ENCODE data around the gene ALDH4A1.

The ALDH4A1 gene

GRCh38 chr1:18936814-18937481, 34.6 kb upstream of the ALDH4A1 start:
- H3K36me3 ChIP-seq (ENCODE audit: control insufficient read depth in 1 of 2, insufficient read depth in 2 of 2, low read length in 2 of 2), result no peaks in the 10 kb centered on the region
- no CpG with 5 or more reads among the region's 11 CpGs for WGBS (ENCODE audit: extremely low coverage, insufficient coverage, insufficient read length)
- H3K4ac ChIP-seq (ENCODE audit: low read depth, low read length), result no peak overlapping the region
- no peaks in the 10 kb centered on the region for H3K27me3 ChIP-seq (ENCODE audit: insufficient read depth, low read length)
- peaks cover 4% of the 10 kb centered on the region for H3K9me3 ChIP-seq (ENCODE audit: insufficient read depth, low read depth, low read length)
- H2BK5ac ChIP-seq (ENCODE audit: low read depth, low read length, poor library complexity), result no peak overlapping the region
- H2AK5ac ChIP-seq (ENCODE audit: low read length), result no peak overlapping the region
- DNase-seq, result peak; percentile 95 to 96
- H4K12ac ChIP-seq (ENCODE audit: low read depth, low read length), result no peak overlapping the region
- peaks cover 13% of the 10 kb centered on the region for H3K79me1 ChIP-seq (ENCODE audit: low read length)
- H3K79me2 ChIP-seq (ENCODE audit: control insufficient read depth, insufficient read depth, low read length, poor library complexity), result peaks cover 6% of the 10 kb centered on the region
- no peak overlapping the region for H4K8ac ChIP-seq (ENCODE audit: low read depth, low read length)
- H3K23ac ChIP-seq (ENCODE audit: low read length), result no peak overlapping the region
- H3K27ac ChIP-seq (ENCODE audit: low read depth, low read length), result peak overlapping the region; percentile 18
- H3K9ac ChIP-seq (ENCODE audit: low read length), result no peak overlapping the region
- no peak overlapping the region for H3K4me2 ChIP-seq (ENCODE audit: low read length)
- no peak overlapping the region for H2BK120ac ChIP-seq (ENCODE audit: insufficient read depth, low read length, poor library complexity)
- H3K14ac ChIP-seq (ENCODE audit: low read length), result no peak overlapping the region
- no peak overlapping the region for H2AFZ ChIP-seq (ENCODE audit: insufficient read depth, low read length, poor library complexity)
- H2BK12ac ChIP-seq (ENCODE audit: low read length), result no peak overlapping the region
- no peak overlapping the region for H3K4me3 ChIP-seq (ENCODE audit: low read depth, low read length)
- no peak overlapping the region for H4K91ac ChIP-seq (ENCODE audit: low read depth, low read length)
- H3K4me1 ChIP-seq (ENCODE audit: control insufficient read depth in 1 of 2, insufficient read depth in 2 of 2, low read length in 2 of 2), result peaks cover 38 to 55% of the 10 kb centered on the region in 2 experiments
- H3K18ac ChIP-seq (ENCODE audit: low read length), result no peak overlapping the region

- Histone ChIP-seq H3K79me2 (ENCODE audit: control insufficient read depth, insufficient read depth, low read length, poor library complexity) (peaks cover 4% of the 10 kb centered on the region), H2AK5ac (ENCODE audit: low read length) (no peak overlapping the region), H3K4me3 (ENCODE audit: low read depth, low read length) (no peak overlapping the region), H4K12ac (ENCODE audit: low read depth, low read length) (no peak overlapping the region), H4K8ac (ENCODE audit: low read depth, low read length) (no peak overlapping the region), H3K79me1 (ENCODE audit: low read length) (peaks cover 13% of the 10 kb centered on the region), H2BK12ac (ENCODE audit: low read length) (no peak overlapping the region), H3K18ac (ENCODE audit: low read length) (no peak overlapping the region), H2AFZ (ENCODE audit: insufficient read depth, low read length, poor library complexity) (no peak overlapping the region), H2BK120ac (ENCODE audit: insufficient read depth, low read length, poor library complexity) (no peak overlapping the region), H3K4me2 (ENCODE audit: low read length) (no peak overlapping the region), H3K27ac (ENCODE audit: low read depth, low read length) (no peak overlapping the region), H3K4ac (ENCODE audit: low read depth, low read length) (no peak overlapping the region), H3K23ac (ENCODE audit: low read length) (no peak overlapping the region), H2BK5ac (ENCODE audit: low read depth, low read length, poor library complexity) (no peak overlapping the region), H3K14ac (ENCODE audit: low read length) (no peak overlapping the region), H3K4me1 (ENCODE audit: control insufficient read depth in 1 of 2, insufficient read depth in 2 of 2, low read length in 2 of 2) (peaks cover 33 to 50% of the 10 kb centered on the region in 2 experiments), H4K91ac (ENCODE audit: low read depth, low read length) (no peak overlapping the region), H3K36me3 (ENCODE audit: control insufficient read depth in 1 of 2, insufficient read depth in 2 of 2, low read length in 2 of 2) (no peaks in the 10 kb centered on the region), H3K9ac (ENCODE audit: low read length) (no peak overlapping the region), H3K9me3 (ENCODE audit: insufficient read depth, low read depth, low read length) (peaks cover 4% of the 10 kb centered on the region), H3K27me3 (ENCODE audit: insufficient read depth, low read length) (no peaks in the 10 kb centered on the region)
- peak; percentile 46 to 74 for DNase-seq
- WGBS (ENCODE audit: extremely low coverage, insufficient coverage, insufficient read length), result no CpG with 5 or more reads among the region's 3 CpGs
These were observed 34.1 kb upstream of the ALDH4A1 start for GRCh38 chr1:18936471-18936813.

GRCh38 chr1:18934205-18935000, 32.0 kb upstream of the ALDH4A1 start:
- H2AK5ac ChIP-seq (ENCODE audit: low read length), result no peak overlapping the region
- H3K36me3 ChIP-seq (ENCODE audit: control insufficient read depth in 1 of 2, insufficient read depth in 2 of 2, low read length in 2 of 2), result no peaks in the 10 kb centered on the region
- no peak overlapping the region for H4K12ac ChIP-seq (ENCODE audit: low read depth, low read length)
- no peak overlapping the region for H3K14ac ChIP-seq (ENCODE audit: low read length)
- peaks cover 4% of the 10 kb centered on the region for H3K79me2 ChIP-seq (ENCODE audit: control insufficient read depth, insufficient read depth, low read length, poor library complexity)
- H3K4me2 ChIP-seq (ENCODE audit: low read length), result no peak overlapping the region
- H3K27me3 ChIP-seq (ENCODE audit: insufficient read depth, low read length), result no peaks in the 10 kb centered on the region
- H3K27ac ChIP-seq (ENCODE audit: low read depth, low read length), result no peak overlapping the region
- no peak overlapping the region for H2BK5ac ChIP-seq (ENCODE audit: low read depth, low read length, poor library complexity)
- no peak for DNase-seq
- H3K9me3 ChIP-seq (ENCODE audit: insufficient read depth, low read depth, low read length), result peaks cover 2% of the 10 kb centered on the region
- H4K8ac ChIP-seq (ENCODE audit: low read depth, low read length), result no peak overlapping the region
- H3K4ac ChIP-seq (ENCODE audit: low read depth, low read length), result no peak overlapping the region
- no peak overlapping the region for H3K23ac ChIP-seq (ENCODE audit: low read length)
- H3K9ac ChIP-seq (ENCODE audit: low read length), result no peak overlapping the region
- no peak overlapping the region for H2BK12ac ChIP-seq (ENCODE audit: low read length)
- no CpG with 5 or more reads among the region's 14 CpGs for WGBS (ENCODE audit: extremely low coverage, insufficient coverage, insufficient read length)
- H3K4me1 ChIP-seq (ENCODE audit: control insufficient read depth in 1 of 2, insufficient read depth in 2 of 2, low read length in 2 of 2), result peaks cover 23 to 43% of the 10 kb centered on the region in 2 experiments
- H2BK120ac ChIP-seq (ENCODE audit: insufficient read depth, low read length, poor library complexity), result no peak overlapping the region
- no peak overlapping the region for H3K4me3 ChIP-seq (ENCODE audit: low read depth, low read length)
- no peak overlapping the region for H2AFZ ChIP-seq (ENCODE audit: insufficient read depth, low read length, poor library complexity)
- peaks cover 10% of the 10 kb centered on the region for H3K79me1 ChIP-seq (ENCODE audit: low read length)
- H4K91ac ChIP-seq (ENCODE audit: low read depth, low read length), result no peak overlapping the region
- H3K18ac ChIP-seq (ENCODE audit: low read length), result no peak overlapping the region

GRCh38 chr1:18932879-18933278, 30.5 kb upstream of the ALDH4A1 start:
- H2BK120ac ChIP-seq (ENCODE audit: insufficient read depth, low read length, poor library complexity), result no peak overlapping the region
- no peak overlapping the region for H3K14ac ChIP-seq (ENCODE audit: low read length)
- peaks cover 3% of the 10 kb centered on the region for H3K79me1 ChIP-seq (ENCODE audit: low read length)
- no peak for DNase-seq
- H3K9ac ChIP-seq (ENCODE audit: low read length), result no peak overlapping the region
- no peak overlapping the region for H4K12ac ChIP-seq (ENCODE audit: low read depth, low read length)
- no peak overlapping the region for H3K27ac ChIP-seq (ENCODE audit: low read depth, low read length)
- H3K23ac ChIP-seq (ENCODE audit: low read length), result no peak overlapping the region
- H3K27me3 ChIP-seq (ENCODE audit: insufficient read depth, low read length), result no peaks in the 10 kb centered on the region
- H3K36me3 ChIP-seq (ENCODE audit: control insufficient read depth in 1 of 2, insufficient read depth in 2 of 2, low read length in 2 of 2), result no peaks in the 10 kb centered on the region
- peaks cover 1% of the 10 kb centered on the region for H3K79me2 ChIP-seq (ENCODE audit: control insufficient read depth, insufficient read depth, low read length, poor library complexity)
- no peak overlapping the region for H2BK5ac ChIP-seq (ENCODE audit: low read depth, low read length, poor library complexity)
- H2BK12ac ChIP-seq (ENCODE audit: low read length), result peak overlapping the region; percentile 15
- no peak overlapping the region for H2AK5ac ChIP-seq (ENCODE audit: low read length)
- H3K4me3 ChIP-seq (ENCODE audit: low read depth, low read length), result no peak overlapping the region
- H3K4ac ChIP-seq (ENCODE audit: low read depth, low read length), result peak overlapping the region; percentile 37
- peaks cover 12 to 31% of the 10 kb centered on the region in 2 experiments for H3K4me1 ChIP-seq (ENCODE audit: control insufficient read depth in 1 of 2, insufficient read depth in 2 of 2, low read length in 2 of 2)
- H4K8ac ChIP-seq (ENCODE audit: low read depth, low read length), result no peak overlapping the region
- no peak overlapping the region for H4K91ac ChIP-seq (ENCODE audit: low read depth, low read length)
- peak overlapping the region; percentile 66 for H3K18ac ChIP-seq (ENCODE audit: low read length)
- H3K4me2 ChIP-seq (ENCODE audit: low read length), result no peak overlapping the region
- no CpG with 5 or more reads among the region's 7 CpGs for WGBS (ENCODE audit: extremely low coverage, insufficient coverage, insufficient read length)
- peaks cover 4% of the 10 kb centered on the region for H3K9me3 ChIP-seq (ENCODE audit: insufficient read depth, low read depth, low read length)
- H2AFZ ChIP-seq (ENCODE audit: insufficient read depth, low read length, poor library complexity), result no peak overlapping the region
